ENCODE data around the gene KIF17. TPM values are rescaled to one million over a fixed set of nuclear protein-coding genes. Genes with fewer than 3 reads are reported as not detected.

KIF17 gene
- total RNA-seq, 4 donors from 2014 or later, result 0.80 to 10.3 (median 2.2) TPM

DNA sequence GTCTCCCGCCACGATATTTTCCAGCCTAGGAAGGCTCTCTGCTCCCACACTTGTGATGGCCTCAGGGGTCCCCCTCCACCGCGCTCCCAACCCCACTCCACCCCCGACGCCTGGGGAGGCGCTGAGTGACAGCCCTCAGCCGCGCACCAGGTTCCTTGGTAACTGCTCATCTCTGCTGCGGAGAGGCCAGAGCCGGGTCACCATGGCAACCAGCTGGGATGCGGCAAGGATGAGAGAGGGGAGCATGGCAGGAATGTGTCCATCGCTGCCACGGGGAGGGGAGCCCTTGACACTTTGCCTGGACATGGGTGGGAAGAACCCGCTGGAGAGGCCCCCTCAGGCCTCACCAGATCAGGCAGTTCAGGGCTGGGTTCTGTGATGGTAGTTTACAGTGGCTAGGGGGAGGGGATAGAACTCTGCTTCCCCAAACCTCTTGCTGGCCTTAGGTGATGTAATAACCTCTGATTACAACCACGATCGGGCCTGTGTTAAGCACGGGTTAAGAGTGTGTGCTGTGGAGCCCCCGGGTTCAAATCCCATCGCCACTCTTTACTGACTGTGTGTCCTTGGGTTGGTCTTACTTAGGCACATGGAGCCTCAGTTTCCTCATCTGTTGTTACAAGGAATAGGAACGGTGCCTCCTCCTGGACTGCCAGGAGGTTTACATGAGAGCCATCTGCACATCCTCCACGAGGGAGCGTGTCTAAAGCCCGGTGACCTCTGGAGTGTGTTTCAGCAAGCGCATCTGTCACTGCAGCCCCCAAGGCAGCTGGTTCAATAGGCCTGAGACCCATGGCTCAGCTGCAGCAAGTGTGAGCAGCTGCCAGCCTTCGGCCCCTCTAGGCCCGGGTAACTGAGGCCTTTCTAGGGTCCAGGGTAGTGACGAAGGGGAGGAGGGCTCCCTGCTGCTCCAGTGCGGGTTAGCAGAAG, 6.3 kb downstream of the KIF17 start:
- Histone ChIP-seq H3K9me3 (no peaks in the 10 kb centered on the region), H3K27me3 (peaks cover 0 to 5% of the 10 kb centered on the region in 2 donors), H3K36me3 (no peaks in the 10 kb centered on the region), H3K4me1 (no peaks in the 10 kb centered on the region), H3K4me3 (no peak overlapping the region), H3K27ac (no peak overlapping the region)
- no peak for DNase-seq
- TF ChIP-seq, protein P1, sequence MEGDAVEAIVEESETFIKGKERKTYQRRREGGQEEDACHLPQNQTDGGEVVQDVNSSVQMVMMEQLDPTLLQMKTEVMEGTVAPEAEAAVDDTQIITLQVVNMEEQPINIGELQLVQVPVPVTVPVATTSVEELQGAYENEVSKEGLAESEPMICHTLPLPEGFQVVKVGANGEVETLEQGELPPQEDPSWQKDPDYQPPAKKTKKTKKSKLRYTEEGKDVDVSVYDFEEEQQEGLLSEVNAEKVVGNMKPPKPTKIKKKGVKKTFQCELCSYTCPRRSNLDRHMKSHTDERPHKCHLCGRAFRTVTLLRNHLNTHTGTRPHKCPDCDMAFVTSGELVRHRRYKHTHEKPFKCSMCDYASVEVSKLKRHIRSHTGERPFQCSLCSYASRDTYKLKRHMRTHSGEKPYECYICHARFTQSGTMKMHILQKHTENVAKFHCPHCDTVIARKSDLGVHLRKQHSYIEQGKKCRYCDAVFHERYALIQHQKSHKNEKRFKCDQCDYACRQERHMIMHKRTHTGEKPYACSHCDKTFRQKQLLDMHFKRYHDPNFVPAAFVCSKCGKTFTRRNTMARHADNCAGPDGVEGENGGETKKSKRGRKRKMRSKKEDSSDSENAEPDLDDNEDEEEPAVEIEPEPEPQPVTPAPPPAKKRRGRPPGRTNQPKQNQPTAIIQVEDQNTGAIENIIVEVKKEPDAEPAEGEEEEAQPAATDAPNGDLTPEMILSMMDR (IDR thresholded peaks at IDR 0.05), result no peak
- TF ChIP-seq POLR2A (IDR thresholded peaks at IDR 0.05), result no peak

DNA sequence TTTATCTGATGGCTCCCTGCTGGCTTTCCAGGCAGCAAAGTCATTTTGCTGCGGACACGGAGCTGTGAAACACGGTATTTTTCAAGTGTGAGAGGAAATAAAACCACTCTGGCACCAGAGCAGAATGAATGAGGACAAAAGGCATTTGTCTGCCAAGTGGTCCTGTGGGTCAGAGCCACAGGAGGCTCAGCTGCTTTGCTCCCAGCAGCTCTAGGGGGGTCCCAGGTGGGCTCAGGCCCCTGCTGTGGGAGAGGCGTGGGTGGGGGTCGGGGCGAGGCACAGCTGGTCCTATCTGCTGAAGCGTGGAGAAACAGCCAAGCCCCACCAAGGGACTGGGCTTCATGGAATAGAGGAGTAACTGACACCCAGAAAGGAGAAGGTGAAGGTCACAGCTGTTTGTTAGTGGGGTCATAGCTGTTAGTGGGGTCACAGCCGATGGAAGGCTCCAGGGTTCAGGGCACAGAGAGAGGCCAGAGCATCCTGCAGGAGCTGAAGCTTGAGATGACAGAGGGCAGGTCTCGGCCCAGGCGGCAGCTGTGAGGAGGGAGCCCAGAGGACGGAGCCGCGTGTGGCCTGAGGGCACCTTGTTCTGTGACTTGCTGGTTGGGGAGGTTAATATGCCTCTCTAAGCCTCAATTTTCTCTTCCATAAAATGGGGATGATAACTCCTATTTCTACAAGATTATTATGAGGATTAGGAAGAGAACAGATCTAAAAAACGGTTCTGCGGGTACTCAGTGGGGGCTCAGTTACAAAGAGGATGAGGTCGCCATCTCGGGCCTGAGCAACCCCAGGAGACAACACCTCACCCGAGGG, 7.1 kb downstream of the KIF17 start:
- no peak for TF ChIP-seq POLR2A (IDR thresholded peaks at IDR 0.05)
- TF ChIP-seq, protein P1 (IDR thresholded peaks at IDR 0.05), result no peak
- no peaks in the 10 kb centered on the region for H3K27me3 ChIP-seq
- H3K4me1 ChIP-seq, result no peaks in the 10 kb centered on the region
- no peak overlapping the region for H3K4me3 ChIP-seq
- no peak overlapping the region for H3K27ac ChIP-seq
- no peaks in the 10 kb centered on the region for H3K36me3 ChIP-seq
- H3K9me3 ChIP-seq, result no peaks in the 10 kb centered on the region
- DNase-seq, result no peak

DNA sequence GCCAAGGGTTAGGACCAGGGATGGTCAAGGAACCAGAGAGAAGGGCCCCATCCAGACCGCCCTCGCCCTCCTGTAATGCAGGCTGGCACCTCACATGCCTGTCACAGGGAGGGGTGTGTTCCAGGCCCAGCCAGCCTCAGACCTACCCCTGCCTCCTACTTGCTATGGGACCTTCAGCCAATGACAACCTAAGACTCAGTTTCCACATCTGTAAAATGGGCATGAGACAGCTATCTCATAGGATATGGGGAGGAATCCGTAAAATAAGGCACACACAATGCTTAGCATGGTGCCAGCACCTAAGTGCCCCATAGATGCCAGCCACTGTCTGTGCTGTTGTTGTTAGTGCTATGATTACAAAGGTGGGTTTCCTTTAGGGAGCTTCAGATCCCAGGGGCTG, 7.9 kb downstream of the KIF17 start:
- H3K27me3 ChIP-seq, result no peaks in the 10 kb centered on the region
- no peak for DNase-seq
- H3K27ac ChIP-seq, result no peak overlapping the region
- H3K4me1 ChIP-seq, result no peaks in the 10 kb centered on the region
- TF ChIP-seq, protein P1 (IDR thresholded peaks at IDR 0.05), result no peak
- no peak for TF ChIP-seq POLR2A (IDR thresholded peaks at IDR 0.05)
- no peaks in the 10 kb centered on the region for H3K36me3 ChIP-seq
- no peak overlapping the region for H3K4me3 ChIP-seq
- H3K9me3 ChIP-seq, result no peaks in the 10 kb centered on the region

DNA sequence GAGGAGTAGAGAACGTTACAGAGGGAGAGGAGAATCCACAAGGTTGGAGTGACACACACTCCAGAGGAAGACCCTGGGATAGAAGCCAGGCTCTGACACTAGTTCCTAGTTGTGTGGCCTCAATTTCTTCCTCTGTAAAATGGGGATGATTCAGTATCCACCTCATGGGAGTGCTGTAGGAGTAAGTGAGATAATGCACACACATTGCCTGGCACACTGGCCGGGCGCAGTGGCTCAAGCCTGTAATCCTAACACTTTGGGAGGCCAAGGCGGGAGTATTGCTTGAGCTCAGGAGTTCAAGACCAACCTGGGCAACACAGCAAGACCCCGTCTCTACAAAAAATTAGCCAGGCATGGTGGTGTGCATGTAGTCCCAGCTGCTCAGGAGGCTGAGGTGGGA, 8.9 kb downstream of the KIF17 start:
- H3K4me3 ChIP-seq, result no peak overlapping the region
- H3K4me1 ChIP-seq, result no peaks in the 10 kb centered on the region
- no peak overlapping the region for H3K27ac ChIP-seq
- H3K27me3 ChIP-seq, result no peaks in the 10 kb centered on the region
- TF ChIP-seq POLR2A (IDR thresholded peaks at IDR 0.05), result no peak
- TF ChIP-seq, protein P1 (IDR thresholded peaks at IDR 0.05), result no peak
- no peaks in the 10 kb centered on the region for H3K9me3 ChIP-seq
- H3K36me3 ChIP-seq, result no peaks in the 10 kb centered on the region
- no peak for DNase-seq

DNA sequence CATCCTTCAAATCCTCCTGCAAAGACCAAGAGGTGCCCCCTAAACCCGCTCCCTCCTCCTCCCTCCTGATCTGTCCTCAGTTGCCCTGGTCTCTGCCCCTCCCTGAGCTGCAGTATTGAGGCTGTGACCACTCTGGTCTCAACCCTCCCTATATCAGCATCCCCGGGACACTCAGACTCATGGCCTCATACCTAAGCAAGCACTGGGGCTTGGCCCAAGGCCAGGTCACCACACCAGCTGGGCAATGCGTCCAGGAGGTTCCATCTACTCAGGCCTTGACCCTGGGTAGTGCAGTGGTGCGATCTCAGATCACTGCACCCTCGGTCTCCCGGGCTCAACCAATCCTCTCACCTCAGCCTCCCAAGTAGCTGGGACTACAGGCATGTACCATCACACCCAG, 9.8 kb downstream of the KIF17 start:
- Histone ChIP-seq H3K27me3 (no peaks in the 10 kb centered on the region), H3K27ac (no peak overlapping the region), H3K4me1 (no peaks in the 10 kb centered on the region), H3K9me3 (no peaks in the 10 kb centered on the region), H3K4me3 (no peak overlapping the region), H3K36me3 (no peaks in the 10 kb centered on the region)
- DNase-seq, result no peak
- TF ChIP-seq, protein P1 (IDR thresholded peaks at IDR 0.05), result no peak

Measured in Peyer's patch (tissue), 4 donors.